H1 (cell line): ENCODE results near the gene ALG5. TPM values are rescaled to one million over a fixed set of nuclear protein-coding genes. Genes with fewer than 3 reads are reported as not detected.

Source experiments
- CTCF ChIA-PET: fragments of 300-600 bp; sonication (Branson Sonifier 250); formaldehyde crosslinking; loops from one replicate; lab custom pipeline; 2021; ENCODE audit not compliant: partially characterized antibody; lab: Charles Lee
- POLR2A ChIA-PET: fragments of 300-600 bp; sonication (Branson Sonifier 250); formaldehyde crosslinking; loops from one replicate; lab custom pipeline; 2021; ENCODE audit warnings: inconsistent platforms; ENCODE audit not compliant: partially characterized antibody; lab: Charles Lee
- DNase-seq, 2 experiments: peaks; one replicate each; pipeline versions ENCODE4 v3.0.0 to v3.0.0-alpha.2; 2010 to 2022; ENCODE audit warnings: low spot score in 2 of 2, low read depth in 1 of 2, mixed read lengths in 1 of 2
- FAIRE-seq: peaks from 2 replicates; lab custom pipeline; 2011; peaks lifted over from hg19 to GRCh38; lab: Jason Lieb, UNC
- H2AFZ ChIP-seq: 2 replicates; pipeline ENCODE4 v1.8.1; 2012; ENCODE audit warnings: low read length, inconsistent platforms
- H2AK5ac ChIP-seq: 2 replicates; pipeline ENCODE4 v1.6.1; 2013; ENCODE audit warnings: low read depth, low read length
- H2BK120ac ChIP-seq: replicated peaks from 2 replicates; pipeline ENCODE3; 2013; ENCODE audit warnings: low read depth, low read length, inconsistent platforms
- H2BK12ac ChIP-seq: 2 replicates; pipeline ENCODE4 v1.6.1; 2013; ENCODE audit warnings: low read depth, low read length
- H2BK15ac ChIP-seq: 2 replicates; pipeline ENCODE4 v1.6.1; 2013; ENCODE audit warnings: low read length
- H2BK20ac ChIP-seq: 2 replicates; pipeline ENCODE4 v1.6.1; 2013; ENCODE audit warnings: low read length
- H2BK5ac ChIP-seq: 2 replicates; pipeline ENCODE4 v1.6.1; 2013; ENCODE audit warnings: low read depth, low read length
- H3K14ac ChIP-seq: 2 replicates; pipeline ENCODE4 v1.6.1; 2013; ENCODE audit warnings: inconsistent platforms; ENCODE audit not compliant: insufficient read length
- H3K18ac ChIP-seq: 2 replicates; pipeline ENCODE4 v1.6.1; 2013; ENCODE audit warnings: low read length; ENCODE audit errors: extremely low read depth
- H3K23ac ChIP-seq: 2 replicates; pipeline ENCODE4 v1.6.1; 2013; ENCODE audit warnings: inconsistent platforms; ENCODE audit not compliant: insufficient read length
- H3K23me2 ChIP-seq: 2 replicates; pipeline ENCODE4 v1.6.1; 2013; ENCODE audit warnings: low read depth, low read length
- H3K27ac ChIP-seq: 2 replicates; pipeline ENCODE4 v1.6.1; 2011; ENCODE audit warnings: low read depth, low read length, inconsistent platforms
- H3K27me3 ChIP-seq, 4 experiments: replicated peaks in 1 of 4; 1 replicate in 1 of 4; 2 replicates in 3 of 4; pipeline versions ENCODE4 v1.6.1 to v1.8.1; 2011 to 2013; ENCODE audit warnings: low read length in 3 of 4, mild to moderate bottlenecking in 3 of 4, inconsistent platforms in 2 of 4, mixed read lengths in 2 of 4, moderate library complexity in 1 of 4; ENCODE audit not compliant: control insufficient read depth in 3 of 4, insufficient read depth in 3 of 4; ENCODE audit errors: extremely low read depth in 1 of 4
- H3K36me3 ChIP-seq, 4 experiments: 2 replicates each; pipeline versions ENCODE4 v1.6.1 to v1.8.1; 2011 to 2013; ENCODE audit warnings: mild to moderate bottlenecking in 4 of 4, low read length in 3 of 4, moderate library complexity in 2 of 4, control low read depth in 1 of 4, inconsistent platforms in 1 of 4; ENCODE audit not compliant: insufficient read depth in 4 of 4, control insufficient read depth in 2 of 4
- H3K4ac ChIP-seq: replicated peaks from 2 replicates; pipeline ENCODE3; 2013; ENCODE audit warnings: low read length, low read depth, mixed read lengths, inconsistent platforms; ENCODE audit not compliant: insufficient read length
- H3K4me1 ChIP-seq, 4 experiments: replicated peaks in 1 of 4; 1 replicate in 1 of 4; 2 replicates in 3 of 4; pipeline versions ENCODE4 v1.6.1 to v1.8.1; 2011 to 2013; ENCODE audit warnings: low read length in 3 of 4, inconsistent platforms in 2 of 4, mixed read lengths in 1 of 4; ENCODE audit not compliant: insufficient read depth in 4 of 4, control insufficient read depth in 3 of 4
- H3K4me2 ChIP-seq, 2 experiments: 2 replicates each; pipeline versions ENCODE4 v1.6.1 to v1.8.1; 2011 to 2013; ENCODE audit warnings: low read depth in 2 of 2, low read length in 2 of 2, control low read depth in 1 of 2, inconsistent platforms in 1 of 2, mild to moderate bottlenecking in 1 of 2; ENCODE audit not compliant: insufficient read depth in 1 of 2
- H3K4me3 ChIP-seq, 4 experiments: fragments of 200-600, 300-600 bp in 1 of 4; sonication (generic), shearing (Covaris generic), sonication (Bioruptor Twin) in 1 of 4; 2 replicates each; pipeline versions ENCODE4 v1.5.1 to v1.8.1; 2011 to 2016; ENCODE audit warnings: low read length in 4 of 4, low read depth in 3 of 4, control low read depth in 2 of 4, inconsistent platforms in 2 of 4, mild to moderate bottlenecking in 2 of 4, mixed read lengths in 1 of 4, moderate library complexity in 1 of 4; ENCODE audit not compliant: insufficient read depth in 2 of 4; ENCODE audit errors: extremely low read depth in 1 of 4
- H3K56ac ChIP-seq: replicated peaks from 2 replicates; pipeline ENCODE3; 2013; ENCODE audit warnings: low read depth, mild to moderate bottlenecking, mixed read lengths, low read length, inconsistent platforms; ENCODE audit not compliant: insufficient read length
- H3K79me1 ChIP-seq: 2 replicates; pipeline ENCODE4 v1.6.1; 2013; ENCODE audit warnings: low read depth, low read length, control low read depth
- H3K79me2 ChIP-seq, 2 experiments: 2 replicates each; pipeline versions ENCODE4 v1.6.1 to v1.8.1; 2012 to 2013; ENCODE audit warnings: low read length in 2 of 2, mild to moderate bottlenecking in 2 of 2, inconsistent platforms in 1 of 2; ENCODE audit not compliant: insufficient read depth in 2 of 2, control insufficient read depth in 1 of 2
- H3K9ac ChIP-seq, 4 experiments: replicated peaks in 1 of 4; 1 replicate in 1 of 4; 2 replicates in 3 of 4; pipeline versions ENCODE4 v1.6.1 to v1.8.1; 2011 to 2013; ENCODE audit warnings: low read depth in 3 of 4, low read length in 3 of 4, control low read depth in 2 of 4, mild to moderate bottlenecking in 2 of 4, moderate library complexity in 2 of 4, inconsistent platforms in 1 of 4; ENCODE audit errors: extremely low read depth in 1 of 4
- H3K9me3 ChIP-seq, 2 experiments: 2 replicates each; pipeline versions ENCODE4 v1.6.1 to v1.8.1; 2012 to 2013; ENCODE audit warnings: mild to moderate bottlenecking in 2 of 2, moderate library complexity in 2 of 2, control low read depth in 1 of 2, inconsistent platforms in 1 of 2, low read depth in 1 of 2, low read length in 1 of 2, mixed read lengths in 1 of 2; ENCODE audit not compliant: insufficient read depth in 2 of 2
- H4K20me1 ChIP-seq, 2 experiments: replicated peaks in 1 of 2; 2 replicates each; pipeline versions ENCODE3 to v1.8.1; 2011 to 2013; ENCODE audit warnings: inconsistent platforms in 2 of 2, low read length in 2 of 2, mild to moderate bottlenecking in 1 of 2; ENCODE audit not compliant: insufficient read depth in 2 of 2, control insufficient read depth in 1 of 2
- H4K5ac ChIP-seq: 2 replicates; pipeline ENCODE4 v1.6.1; 2013; ENCODE audit warnings: low read length, low read depth, mixed read lengths, inconsistent platforms; ENCODE audit not compliant: insufficient read length
- H4K8ac ChIP-seq: 2 replicates; pipeline ENCODE4 v1.8.0; 2013; ENCODE audit warnings: mild to moderate bottlenecking, moderate library complexity, low read length, inconsistent platforms; ENCODE audit not compliant: insufficient read depth; ENCODE audit errors: extremely low read depth
- H4K91ac ChIP-seq: replicated peaks from 2 replicates; pipeline ENCODE3; 2013; ENCODE audit warnings: low read length, mixed read lengths, inconsistent platforms; ENCODE audit not compliant: insufficient read length
- ASH2L ChIP-seq: fragments of 200-600, 300-600 bp; sonication (generic); IDR thresholded peaks from one replicate; pipeline ENCODE4 v1.7.1; 2017; ENCODE audit warnings: low read length
- BCL11A ChIP-seq, 2 experiments: IDR thresholded peaks; one replicate each; pipeline ENCODE4 v1.6.1; 2011; ENCODE audit warnings: low read depth in 2 of 2, low read length in 2 of 2, mild to moderate bottlenecking in 2 of 2
- CHD2 ChIP-seq: IDR thresholded peaks from 2 replicates; pipeline ENCODE4 v1.6.1; 2012; ENCODE audit warnings: low read length, improper control_type of control experiment
- CTBP2 ChIP-seq: IDR thresholded peaks from 2 replicates; pipeline ENCODE4 v1.7.0; 2011; ENCODE audit warnings: borderline replicate concordance, mild to moderate bottlenecking, moderate library complexity, mixed read lengths, low read length; ENCODE audit not compliant: insufficient read depth, insufficient read length
- EGR1 ChIP-seq: IDR thresholded peaks from 2 replicates; pipeline ENCODE4 v1.6.1; 2011; ENCODE audit warnings: low read depth, low read length, borderline replicate concordance
- FOSL1 ChIP-seq: IDR thresholded peaks from 2 replicates; pipeline ENCODE4 v1.6.1; 2011; ENCODE audit warnings: mild to moderate bottlenecking, low read depth, low read length, moderate library complexity; ENCODE audit not compliant: insufficient read depth
- JUN ChIP-seq: IDR thresholded peaks from 2 replicates; pipeline ENCODE4 v1.6.1; 2011; ENCODE audit warnings: low read depth, mild to moderate bottlenecking, improper control_type of control experiment, low read length
- KDM4A ChIP-seq: IDR thresholded peaks from one replicate; pipeline ENCODE4 v1.7.1; 2012; ENCODE audit warnings: low read depth, mild to moderate bottlenecking, moderate library complexity, low read length, inconsistent platforms; ENCODE audit not compliant: severe bottlenecking
- PHF8 ChIP-seq: fragments of 200-600 bp; sonication (generic); conservative IDR thresholded peaks from 2 replicates; pipeline ENCODE4 v1.7.1; 2012; ENCODE audit warnings: low read depth, mild to moderate bottlenecking, inconsistent platforms, low read length, moderate library complexity
- RFX5 ChIP-seq: IDR thresholded peaks from 2 replicates; pipeline ENCODE4 v1.6.1; 2011; ENCODE audit warnings: low read depth, low read length, improper control_type of control experiment, borderline replicate concordance
- RXRA ChIP-seq: IDR thresholded peaks from 2 replicates; pipeline ENCODE4 v1.6.1; 2011; ENCODE audit warnings: low read depth, mild to moderate bottlenecking, low read length, moderate library complexity; ENCODE audit not compliant: insufficient read depth
- YY1 ChIP-seq: IDR thresholded peaks from 2 replicates; pipeline ENCODE4 v1.6.1; 2011; ENCODE audit warnings: low read depth, mild to moderate bottlenecking, low read length
- WGBS, 2 experiments: shearing (Covaris generic) in 1 of 2; methylation state at CpG; one replicate each; pipeline versions ENCODE4 v1.1.6 to v1.1.7; 2013 to 2015; ENCODE audit warnings: low lambda C conversion rate in 2 of 2, mixed read lengths in 2 of 2, inconsistent platforms in 1 of 2, low coverage in 1 of 2, missing lambda C conversion rate in 1 of 2; ENCODE audit not compliant: insufficient replicate concordance in 2 of 2, insufficient coverage in 1 of 2, insufficient read length in 1 of 2; ENCODE audit errors: extremely low coverage in 1 of 2, missing lambda C conversion rate in 1 of 2; 5-methylcytosine and 5-hydroxymethylcytosine counted together
- polyA plus RNA-seq, 7 experiments: library from polyadenylated mRNA; depleted of rRNA in 3 of 7; stranded (reverse) in 5 of 7; unstranded in 2 of 7; fragments of >200 nt in 5 of 7; fragments of 200-250 nt in 2 of 7; gene quantifications; 1 replicate in 5 of 7; 2 replicates in 1 of 7; 4 replicates in 1 of 7; pipeline versions ENCODE4 v1.2.1 to v1.2.3, GENCODE V29; 2011 to 2013; ENCODE audit warnings: missing spikeins in 2 of 7, mixed read lengths in 2 of 7
- total RNA-seq: library from RNA; stranded (reverse); fragmentation: NEBNext Ultra II Directional; extraction: Animal tissue kit (Norgen Biotek cat#: 25700); gene quantifications from 2 replicates; pipeline ENCODE4 v1.2.1, GENCODE V29; 2021

Gene ALG5
- total and polyA plus RNA-seq, 2 of the 8 experiments (the other 6 are each of a cell fraction or from before 2014, with no cell fraction given): 15.0 to 24.3 TPM

DNA sequence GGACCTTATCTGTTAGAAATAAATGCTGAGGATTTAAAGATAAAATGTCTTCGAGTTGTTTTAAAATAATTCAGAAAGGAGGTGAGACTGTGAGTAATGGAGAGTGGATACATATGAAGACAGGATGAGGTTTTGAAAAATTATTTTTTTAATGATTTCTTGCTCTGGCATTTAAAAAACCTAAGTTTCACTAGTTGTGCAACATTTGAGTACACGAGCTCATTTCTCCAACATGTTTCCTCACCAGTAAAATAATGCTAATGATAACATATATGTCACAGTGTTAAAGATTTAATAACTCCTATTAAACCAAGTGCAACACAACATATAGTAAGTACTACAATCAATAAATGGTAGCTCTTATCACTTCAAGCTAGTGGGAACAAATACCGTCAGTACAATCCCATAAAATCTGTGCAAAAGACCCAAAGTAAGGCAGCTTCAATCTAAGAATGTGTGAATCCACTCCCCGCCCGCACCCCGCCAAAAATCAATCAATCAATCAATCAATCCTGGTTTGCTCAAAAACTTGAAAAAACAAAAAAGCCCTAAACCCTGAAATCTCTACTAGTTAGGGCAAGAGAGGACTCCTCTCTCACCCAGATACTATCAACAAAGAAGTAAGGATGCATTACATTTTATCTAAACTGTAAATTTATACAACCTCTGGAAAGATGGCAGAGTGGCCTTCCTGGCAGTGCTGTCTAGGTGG, 1.3 kb downstream of the ALG5 start:
- Histone ChIP-seq H2BK12ac (no peak overlapping the region; the same call in 1 of the 2 replicates), H3K36me3 (peaks cover 4 to 29% (median 10%) of the 10 kb centered on the region in 4 experiments; a peak in 6 of 8 replicates), H2BK120ac (no peak overlapping the region), H2AK5ac (no peak overlapping the region), H3K14ac (no peak overlapping the region), H4K20me1 (peaks cover 0 to 2% of the 10 kb centered on the region in 2 experiments), H4K91ac (no peak overlapping the region), H2BK5ac (peak overlapping the region; percentile 71; the same call in 1 of the 2 replicates), H3K23ac (no peak overlapping the region), H3K79me1 (peaks cover 3% of the 10 kb centered on the region; the same call in 1 of the 2 replicates), H3K27ac (no peak overlapping the region), H3K56ac (no peak overlapping the region), H3K79me2 (peaks cover 4 to 56% of the 10 kb centered on the region in 2 experiments; a peak in 3 of 4 replicates), H3K4me1 (no peaks in the 10 kb centered on the region), H3K4me3 (peak overlapping the region; percentile 66 to 98 (median 94); a peak in 7 of 8 replicates), H3K4ac (no peak overlapping the region), H2BK20ac (no peak overlapping the region), H3K9ac (peak overlapping the region in 3 of 4 experiments; percentile 80 to 92 (median 80); a peak in 5 of 7 replicates), H2AFZ (0 out of 2 replicates have a peak overlapping the region, but pooled peaks have one; percentile 12), H3K27me3 (no peaks in the 10 kb centered on the region), H3K23me2 (peaks cover 10% of the 10 kb centered on the region), H3K4me2 (peak overlapping the region; percentile 85 to 94), H4K8ac (no peak overlapping the region), H4K5ac (no peak overlapping the region), H2BK15ac (no peak overlapping the region), H3K18ac (no peak overlapping the region), H3K9me3 (no peaks in the 10 kb centered on the region)
- FAIRE-seq (no peak), DNase-seq (no peak)
- POLR2A ChIA-PET: interaction anchor here (1.5 to 5.6 kb wide), 3 partner anchors 9 to 25 kb away, joined by 4 to 59 read pairs (median 10); no protein-coding TSS in a partner anchor
- WGBS, 2 experiments: 82% methylated on average over 6 of the region's 6 CpGs; no CpG with 5 or more reads in 1 of the 2 experiments
- CTCF ChIA-PET: interaction anchor here (0.6 to 1.1 kb wide), 4 partner anchors 16 to 276 kb away, joined by 3 to 5 read pairs (median 3); no protein-coding TSS in a partner anchor
- TF ChIP-seq CHD2: no peak
- no peak for TF ChIP-seq YY1
- TF ChIP-seq ASH2L: no peak
- TF ChIP-seq PHF8: no peak
- no peak for TF ChIP-seq KDM4A
- no peak for TF ChIP-seq EGR1
- no peak for TF ChIP-seq JUN
- TF ChIP-seq RFX5: no peak
- TF ChIP-seq CTBP2: no peak
- no peak for TF ChIP-seq FOSL1
- no peak for TF ChIP-seq BCL11A (IDR thresholded peaks at IDR 0.05; ENCODE audit: low read depth in 2 of 2, low read length in 2 of 2)
- no peak for TF ChIP-seq RXRA
